SIG-M5 (cell line): Measurements from ENCODE around the gene CARD16.

Source experiments
- DNase-seq: peaks from one replicate; lab custom pipeline; 2025; lab: John Stamatoyannopoulos, UW

CARD16 gene

GRCh38 chr11:104992781-104993180 is 52.4 kb downstream of the CARD16 start:
- no peak for DNase-seq

DNA sequence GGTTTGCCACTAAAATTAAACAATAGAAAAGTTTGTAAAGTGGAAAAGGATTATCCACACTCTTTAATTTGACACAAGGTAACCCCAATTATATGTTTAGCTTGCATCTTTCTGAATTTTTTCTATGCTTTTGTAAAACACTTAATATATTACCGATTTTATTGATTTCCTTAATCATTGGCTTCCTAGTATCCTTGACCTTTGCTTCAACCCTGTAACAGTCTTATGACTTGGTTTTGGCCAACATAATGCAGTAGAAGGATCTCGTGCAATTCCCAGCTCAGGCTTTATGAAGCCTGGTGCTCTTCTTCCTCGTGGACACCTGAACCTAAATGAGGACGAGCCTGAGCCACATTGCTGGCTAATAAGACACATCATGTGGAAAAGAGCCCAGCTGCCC is 53.1 kb downstream of the CARD16 start:
- no peak for DNase-seq
